ENCODE results near the gene KCTD16. TPM values are rescaled to one million over a fixed set of nuclear protein-coding genes. Genes with fewer than 3 reads are reported as not detected.

Gene KCTD16
- total and polyA plus RNA-seq, 2 experiments from 2014 or later, result 0.02 to 0.76 TPM

DNA sequence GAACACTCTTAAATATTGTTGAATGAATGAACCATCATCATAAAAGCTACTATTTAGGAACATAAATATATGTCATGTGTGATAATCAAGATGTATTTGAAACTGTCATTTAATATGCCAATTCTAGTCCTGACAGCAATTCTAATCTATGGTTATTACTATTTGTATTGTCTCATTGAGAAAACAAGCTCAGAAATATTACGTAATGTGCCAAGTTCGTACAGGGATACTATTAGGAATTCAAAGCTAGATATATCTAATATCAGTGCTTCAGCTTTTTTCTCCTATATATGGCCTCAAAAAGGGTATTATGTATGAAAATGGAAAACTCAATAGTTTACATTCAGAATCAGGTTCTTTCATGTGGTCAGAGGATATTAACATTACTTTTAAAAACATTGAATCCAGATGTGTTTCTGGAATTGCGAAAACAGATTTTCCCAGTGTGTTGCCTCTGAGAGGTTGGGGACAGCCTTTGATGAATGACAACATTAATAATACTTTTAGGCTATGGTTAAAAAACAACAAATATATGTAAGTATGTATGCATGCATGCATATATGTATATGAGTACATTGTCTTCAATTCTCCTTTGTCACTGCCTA, 95.1 kb downstream of the KCTD16 start (continued):
- TF ChIP-seq, protein P1, sequence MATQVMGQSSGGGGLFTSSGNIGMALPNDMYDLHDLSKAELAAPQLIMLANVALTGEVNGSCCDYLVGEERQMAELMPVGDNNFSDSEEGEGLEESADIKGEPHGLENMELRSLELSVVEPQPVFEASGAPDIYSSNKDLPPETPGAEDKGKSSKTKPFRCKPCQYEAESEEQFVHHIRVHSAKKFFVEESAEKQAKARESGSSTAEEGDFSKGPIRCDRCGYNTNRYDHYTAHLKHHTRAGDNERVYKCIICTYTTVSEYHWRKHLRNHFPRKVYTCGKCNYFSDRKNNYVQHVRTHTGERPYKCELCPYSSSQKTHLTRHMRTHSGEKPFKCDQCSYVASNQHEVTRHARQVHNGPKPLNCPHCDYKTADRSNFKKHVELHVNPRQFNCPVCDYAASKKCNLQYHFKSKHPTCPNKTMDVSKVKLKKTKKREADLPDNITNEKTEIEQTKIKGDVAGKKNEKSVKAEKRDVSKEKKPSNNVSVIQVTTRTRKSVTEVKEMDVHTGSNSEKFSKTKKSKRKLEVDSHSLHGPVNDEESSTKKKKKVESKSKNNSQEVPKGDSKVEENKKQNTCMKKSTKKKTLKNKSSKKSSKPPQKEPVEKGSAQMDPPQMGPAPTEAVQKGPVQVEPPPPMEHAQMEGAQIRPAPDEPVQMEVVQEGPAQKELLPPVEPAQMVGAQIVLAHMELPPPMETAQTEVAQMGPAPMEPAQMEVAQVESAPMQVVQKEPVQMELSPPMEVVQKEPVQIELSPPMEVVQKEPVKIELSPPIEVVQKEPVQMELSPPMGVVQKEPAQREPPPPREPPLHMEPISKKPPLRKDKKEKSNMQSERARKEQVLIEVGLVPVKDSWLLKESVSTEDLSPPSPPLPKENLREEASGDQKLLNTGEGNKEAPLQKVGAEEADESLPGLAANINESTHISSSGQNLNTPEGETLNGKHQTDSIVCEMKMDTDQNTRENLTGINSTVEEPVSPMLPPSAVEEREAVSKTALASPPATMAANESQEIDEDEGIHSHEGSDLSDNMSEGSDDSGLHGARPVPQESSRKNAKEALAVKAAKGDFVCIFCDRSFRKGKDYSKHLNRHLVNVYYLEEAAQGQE (IDR thresholded peaks at IDR 0.05; ENCODE audit: unreplicated experiment), result no peak
- TF ChIP-seq, protein P2, sequence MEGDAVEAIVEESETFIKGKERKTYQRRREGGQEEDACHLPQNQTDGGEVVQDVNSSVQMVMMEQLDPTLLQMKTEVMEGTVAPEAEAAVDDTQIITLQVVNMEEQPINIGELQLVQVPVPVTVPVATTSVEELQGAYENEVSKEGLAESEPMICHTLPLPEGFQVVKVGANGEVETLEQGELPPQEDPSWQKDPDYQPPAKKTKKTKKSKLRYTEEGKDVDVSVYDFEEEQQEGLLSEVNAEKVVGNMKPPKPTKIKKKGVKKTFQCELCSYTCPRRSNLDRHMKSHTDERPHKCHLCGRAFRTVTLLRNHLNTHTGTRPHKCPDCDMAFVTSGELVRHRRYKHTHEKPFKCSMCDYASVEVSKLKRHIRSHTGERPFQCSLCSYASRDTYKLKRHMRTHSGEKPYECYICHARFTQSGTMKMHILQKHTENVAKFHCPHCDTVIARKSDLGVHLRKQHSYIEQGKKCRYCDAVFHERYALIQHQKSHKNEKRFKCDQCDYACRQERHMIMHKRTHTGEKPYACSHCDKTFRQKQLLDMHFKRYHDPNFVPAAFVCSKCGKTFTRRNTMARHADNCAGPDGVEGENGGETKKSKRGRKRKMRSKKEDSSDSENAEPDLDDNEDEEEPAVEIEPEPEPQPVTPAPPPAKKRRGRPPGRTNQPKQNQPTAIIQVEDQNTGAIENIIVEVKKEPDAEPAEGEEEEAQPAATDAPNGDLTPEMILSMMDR (conservative IDR thresholded peaks at IDR 0.05; ENCODE audit: low read depth in 2 of 2), result no peak
- TF ChIP-seq, protein P3, sequence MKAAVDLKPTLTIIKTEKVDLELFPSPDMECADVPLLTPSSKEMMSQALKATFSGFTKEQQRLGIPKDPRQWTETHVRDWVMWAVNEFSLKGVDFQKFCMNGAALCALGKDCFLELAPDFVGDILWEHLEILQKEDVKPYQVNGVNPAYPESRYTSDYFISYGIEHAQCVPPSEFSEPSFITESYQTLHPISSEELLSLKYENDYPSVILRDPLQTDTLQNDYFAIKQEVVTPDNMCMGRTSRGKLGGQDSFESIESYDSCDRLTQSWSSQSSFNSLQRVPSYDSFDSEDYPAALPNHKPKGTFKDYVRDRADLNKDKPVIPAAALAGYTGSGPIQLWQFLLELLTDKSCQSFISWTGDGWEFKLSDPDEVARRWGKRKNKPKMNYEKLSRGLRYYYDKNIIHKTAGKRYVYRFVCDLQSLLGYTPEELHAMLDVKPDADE (IDR thresholded peaks at IDR 0.05), result no peak
- TF ChIP-seq JUNB (IDR thresholded peaks at IDR 0.05; ENCODE audit: unreplicated experiment) (no peak), ZNF114 (CRISPR knock-in tag; IDR thresholded peaks at IDR 0.05) (no peak), STAT1 (IDR thresholded peaks at IDR 0.05; ENCODE audit: unreplicated experiment) (no peak), EZH2phosphoT487 (IDR thresholded peaks at IDR 0.05; ENCODE audit: unreplicated experiment) (no peak)

DNA sequence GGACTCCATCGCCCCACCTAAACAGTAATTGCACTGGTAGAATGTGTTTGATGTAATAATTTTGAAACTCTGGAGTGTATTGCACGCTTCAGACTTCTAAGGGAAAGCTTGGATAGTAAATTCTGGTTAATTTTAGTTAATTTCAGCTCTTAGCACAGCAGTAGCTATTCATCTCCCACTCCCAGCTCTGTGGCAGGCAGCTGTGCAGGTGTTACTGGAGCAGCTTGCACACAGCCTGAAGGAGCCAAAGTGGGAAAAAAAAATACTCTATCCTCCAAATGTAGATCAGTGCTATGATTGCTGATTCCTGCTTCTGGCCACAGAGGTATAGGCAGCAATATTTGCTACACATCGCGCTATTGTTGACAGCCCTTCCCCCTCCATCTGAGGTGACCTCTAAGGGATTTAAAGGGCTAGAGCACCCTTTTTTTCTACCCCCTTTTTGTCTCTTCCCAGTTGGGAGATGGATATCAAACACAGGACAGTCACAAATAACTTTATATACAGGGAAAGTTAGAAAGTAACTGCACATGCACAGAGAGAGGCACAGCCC, 97.4 kb downstream of the KCTD16 start:
- Histone ChIP-seq H3K27ac (ENCODE audit: low read depth) (no peak overlapping the region), H3K79me2 (replicated peaks; ENCODE audit: insufficient read depth) (no peaks in the 10 kb centered on the region), H2AFZ (peak overlapping the region; percentile 49; the same call in 1 of the 2 replicates), H3K9me2 (ENCODE audit: insufficient read depth) (0 out of 2 replicates have a peak, but pooled peaks cover 4% of the 10 kb centered on the region), H3K4me3 (no peak overlapping the region), H3K36me3 (ENCODE audit: insufficient read depth) (no peaks in the 10 kb centered on the region), H3F3A (replicated peaks; ENCODE audit: low read depth) (no peaks in the 10 kb centered on the region), H3K27me3 (ENCODE audit: insufficient read depth) (no peaks in the 10 kb centered on the region), H3K4me2 (no peak overlapping the region), H3K4me1 (ENCODE audit: insufficient read depth) (peaks cover 14% of the 10 kb centered on the region), H4K20me1 (replicated peaks; ENCODE audit: insufficient read depth) (no peaks in the 10 kb centered on the region)
- peak overlapping the region; percentile 7; the same call in 1 of the 3 replicates for H3K4me3 Mint-ChIP-seq
- H3K36me3 Mint-ChIP-seq (ENCODE audit: low read depth), result peaks cover 4% of the 10 kb centered on the region; the same call in 1 of the 3 replicates
- ATAC-seq (peak; percentile 45), DNase-seq (ENCODE audit: low spot score) (no peak)
- H3K4me1 Mint-ChIP-seq, result peaks cover 18% of the 10 kb centered on the region
- peaks cover 11% of the 10 kb centered on the region; the same call in 2 of the 3 replicates for H3K9me3 Mint-ChIP-seq
- no peaks in the 10 kb centered on the region for H3K27me3 Mint-ChIP-seq (ENCODE audit: insufficient read depth, low read depth, poor library complexity)
- no peak overlapping the region; the same call in 1 of the 2 replicates for H3K27ac Mint-ChIP-seq
- no peak for TF ChIP-seq EZH2 (IDR thresholded peaks at IDR 0.05; ENCODE audit: low read depth, unreplicated experiment)
- TF ChIP-seq, protein P4, sequence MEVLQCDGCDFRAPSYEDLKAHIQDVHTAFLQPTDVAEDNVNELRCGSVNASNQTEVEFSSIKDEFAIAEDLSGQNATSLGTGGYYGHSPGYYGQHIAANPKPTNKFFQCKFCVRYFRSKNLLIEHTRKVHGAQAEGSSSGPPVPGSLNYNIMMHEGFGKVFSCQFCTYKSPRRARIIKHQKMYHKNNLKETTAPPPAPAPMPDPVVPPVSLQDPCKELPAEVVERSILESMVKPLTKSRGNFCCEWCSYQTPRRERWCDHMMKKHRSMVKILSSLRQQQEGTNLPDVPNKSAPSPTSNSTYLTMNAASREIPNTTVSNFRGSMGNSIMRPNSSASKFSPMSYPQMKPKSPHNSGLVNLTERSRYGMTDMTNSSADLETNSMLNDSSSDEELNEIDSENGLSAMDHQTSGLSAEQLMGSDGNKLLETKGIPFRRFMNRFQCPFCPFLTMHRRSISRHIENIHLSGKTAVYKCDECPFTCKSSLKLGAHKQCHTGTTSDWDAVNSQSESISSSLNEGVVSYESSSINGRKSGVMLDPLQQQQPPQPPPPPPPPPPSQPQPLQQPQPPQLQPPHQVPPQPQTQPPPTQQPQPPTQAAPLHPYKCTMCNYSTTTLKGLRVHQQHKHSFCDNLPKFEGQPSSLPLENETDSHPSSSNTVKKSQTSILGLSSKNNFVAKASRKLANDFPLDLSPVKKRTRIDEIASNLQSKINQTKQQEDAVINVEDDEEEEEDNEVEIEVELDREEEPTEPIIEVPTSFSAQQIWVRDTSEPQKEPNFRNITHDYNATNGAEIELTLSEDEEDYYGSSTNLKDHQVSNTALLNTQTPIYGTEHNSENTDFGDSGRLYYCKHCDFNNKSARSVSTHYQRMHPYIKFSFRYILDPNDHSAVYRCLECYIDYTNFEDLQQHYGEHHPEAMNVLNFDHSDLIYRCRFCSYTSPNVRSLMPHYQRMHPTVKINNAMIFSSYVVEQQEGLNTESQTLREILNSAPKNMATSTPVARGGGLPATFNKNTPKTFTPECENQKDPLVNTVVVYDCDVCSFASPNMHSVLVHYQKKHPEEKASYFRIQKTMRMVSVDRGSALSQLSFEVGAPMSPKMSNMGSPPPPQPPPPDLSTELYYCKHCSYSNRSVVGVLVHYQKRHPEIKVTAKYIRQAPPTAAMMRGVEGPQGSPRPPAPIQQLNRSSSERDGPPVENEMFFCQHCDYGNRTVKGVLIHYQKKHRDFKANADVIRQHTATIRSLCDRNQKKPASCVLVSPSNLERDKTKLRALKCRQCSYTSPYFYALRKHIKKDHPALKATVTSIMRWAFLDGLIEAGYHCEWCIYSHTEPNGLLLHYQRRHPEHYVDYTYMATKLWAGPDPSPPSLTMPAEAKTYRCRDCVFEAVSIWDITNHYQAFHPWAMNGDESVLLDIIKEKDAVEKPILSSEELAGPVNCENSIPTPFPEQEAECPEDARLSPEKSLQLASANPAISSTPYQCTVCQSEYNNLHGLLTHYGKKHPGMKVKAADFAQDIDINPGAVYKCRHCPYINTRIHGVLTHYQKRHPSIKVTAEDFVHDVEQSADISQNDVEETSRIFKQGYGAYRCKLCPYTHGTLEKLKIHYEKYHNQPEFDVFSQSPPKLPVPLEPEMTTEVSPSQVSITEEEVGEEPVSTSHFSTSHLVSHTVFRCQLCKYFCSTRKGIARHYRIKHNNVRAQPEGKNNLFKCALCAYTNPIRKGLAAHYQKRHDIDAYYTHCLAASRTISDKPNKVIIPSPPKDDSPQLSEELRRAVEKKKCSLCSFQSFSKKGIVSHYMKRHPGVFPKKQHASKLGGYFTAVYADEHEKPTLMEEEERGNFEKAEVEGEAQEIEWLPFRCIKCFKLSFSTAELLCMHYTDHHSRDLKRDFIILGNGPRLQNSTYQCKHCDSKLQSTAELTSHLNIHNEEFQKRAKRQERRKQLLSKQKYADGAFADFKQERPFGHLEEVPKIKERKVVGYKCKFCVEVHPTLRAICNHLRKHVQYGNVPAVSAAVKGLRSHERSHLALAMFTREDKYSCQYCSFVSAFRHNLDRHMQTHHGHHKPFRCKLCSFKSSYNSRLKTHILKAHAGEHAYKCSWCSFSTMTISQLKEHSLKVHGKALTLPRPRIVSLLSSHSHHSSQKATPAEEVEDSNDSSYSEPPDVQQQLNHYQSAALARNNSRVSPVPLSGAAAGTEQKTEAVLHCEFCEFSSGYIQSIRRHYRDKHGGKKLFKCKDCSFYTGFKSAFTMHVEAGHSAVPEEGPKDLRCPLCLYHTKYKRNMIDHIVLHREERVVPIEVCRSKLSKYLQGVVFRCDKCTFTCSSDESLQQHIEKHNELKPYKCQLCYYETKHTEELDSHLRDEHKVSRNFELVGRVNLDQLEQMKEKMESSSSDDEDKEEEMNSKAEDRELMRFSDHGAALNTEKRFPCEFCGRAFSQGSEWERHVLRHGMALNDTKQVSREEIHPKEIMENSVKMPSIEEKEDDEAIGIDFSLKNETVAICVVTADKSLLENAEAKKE (CRISPR knock-in tag; IDR thresholded peaks at IDR 0.05), result no peak
- no peak for TF ChIP-seq POLR2AphosphoS5 (IDR thresholded peaks at IDR 0.05; ENCODE audit: low read depth)
- TF ChIP-seq ZNF114 (CRISPR knock-in tag; IDR thresholded peaks at IDR 0.05), result no peak
- no peak for TF ChIP-seq ZNF331 (CRISPR knock-in tag; IDR thresholded peaks at IDR 0.05; ENCODE audit: low read depth)
- TF ChIP-seq CREB1 (CRISPR knock-in tag; IDR thresholded peaks at IDR 0.05; ENCODE audit: low read depth), result no peak
